K562 (cell line): Measurements from ENCODE around the gene SIRT3. TPM values are rescaled to one million over a fixed set of nuclear protein-coding genes. Genes with fewer than 3 reads are reported as not detected.

Experiments used
- E2F5 ChIP-seq: sonication (generic); formaldehyde crosslinking; IDR thresholded peaks from 2 replicates; pipeline ENCODE4 v1.8.0; 2022; ENCODE audit warnings: mild to moderate bottlenecking, missing genetic modification reagents
- ETV1 ChIP-seq: fragments of 450-650 bp; conservative IDR thresholded peaks from 2 replicates; pipeline ENCODE4 v1.6.1; 2016; ENCODE audit warnings: missing genetic modification characterization, control low read depth, low read depth, missing compliant biosample characterization
- GMEB1 ChIP-seq: fragments of 250-450 bp; sonication (Bioruptor Pico); IDR thresholded peaks from 2 replicates; pipeline ENCODE4 v1.4.0; 2020; ENCODE audit warnings: mild to moderate bottlenecking
- HDAC1 ChIP-seq, 2 experiments: fragments of 450-650 bp; IDR thresholded peaks; 2 replicates each; pipeline ENCODE4 v1.6.1; 2016 to 2017; ENCODE audit warnings: inconsistent platforms in 1 of 2, mild to moderate bottlenecking in 1 of 2, moderate library complexity in 1 of 2
- PML ChIP-seq: IDR thresholded peaks from 2 replicates; pipeline ENCODE4 v1.6.1; 2012; ENCODE audit warnings: low read length, inconsistent platforms
- RUNX1 ChIP-seq: sonication (generic); IDR thresholded peaks from 2 replicates; pipeline ENCODE4 v1.6.1; 2016; ENCODE audit warnings: antibody characterized with exemption, low read depth
- ZNF407 ChIP-seq: fragments of 450-650 bp; IDR thresholded peaks from 2 replicates; pipeline ENCODE4 v1.6.1; 2016; ENCODE audit warnings: low read depth
- ZNF609 ChIP-seq: sonication (generic); formaldehyde crosslinking; IDR thresholded peaks from 2 replicates; pipeline ENCODE4 v1.8.1; 2023; ENCODE audit warnings: missing genetic modification reagents, mild to moderate bottlenecking, borderline replicate concordance
- polyA plus RNA-seq, 8 experiments: library from polyadenylated mRNA; depleted of rRNA in 4 of 8; stranded (reverse) in 5 of 8; unstranded in 3 of 8; fragments of >200 nt; fragmentation: Nextera tagmentation in 2 of 8; fragmentation: Illumina TruSeq in 1 of 8; extraction: Ambion mirVana in 2 of 8; extraction: Trizol in 1 of 8; gene quantifications; 2 replicates each; pipeline versions ENCODE4 v1.2.1 to v1.2.3, GENCODE V29; 2011 to 2014; ENCODE audit warnings: inconsistent platforms in 1 of 8, missing spikeins in 1 of 8
- total RNA-seq, 7 experiments: library from RNA; depleted of rRNA in 6 of 7; stranded (reverse); fragments of >200 nt in 6 of 7; fragmentation: Illumina TruSeq in 2 of 7; extraction: Trizol in 2 of 7; gene quantifications; 2 replicates each; pipeline versions ENCODE4 v1.2.1 to v1.2.3, GENCODE V29; 2011 to 2021; ENCODE audit warnings: low replicate concordance in 1 of 7

Gene SIRT3
- total and polyA plus RNA-seq, 9 of the 15 experiments (the other 6 are each of a cell fraction or from before 2014, with no cell fraction given): 1.9 to 27.5 (median 14.5) TPM

- TF ChIP-seq GMEB1 (CRISPR knock-in tag) (peak; percentile 89), ZNF609 (CRISPR knock-in tag) (no peak), HDAC1 (IDR thresholded peaks at IDR 0.05) (no peak; a peak in 1 of 4 replicates), ZNF407 (no peak), RUNX1 (no peak), ETV1 (tag) (no peak), PML (peak; percentile 58; the same call in 1 of the 2 replicates), E2F5 (CRISPR knock-in tag) (no peak)
Measured at GRCh38 chr11:208181-208916, 27.8 kb downstream of the SIRT3 start (continued).
